ENCODE data around the gene CACNG5.

The CACNG5 gene

DNA sequence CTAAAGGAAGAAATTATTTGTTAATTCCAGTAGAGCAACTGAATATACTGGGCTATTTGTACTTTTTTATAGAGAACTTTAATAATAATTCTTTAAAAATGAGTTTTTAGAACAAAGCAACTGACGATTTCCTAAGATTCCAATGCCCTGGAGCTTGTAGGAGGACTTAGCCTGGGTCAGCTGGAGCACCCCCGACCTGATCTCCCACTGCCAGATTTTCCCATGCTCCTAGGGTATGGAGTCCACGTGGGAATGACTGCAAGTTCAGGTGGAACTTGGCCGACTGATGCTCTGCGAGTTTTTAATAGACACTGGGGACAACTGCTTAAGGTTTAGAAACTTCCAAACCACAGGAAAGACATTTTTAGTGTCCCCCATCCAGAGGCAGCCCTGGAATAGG, 25.5 kb upstream of the CACNG5 start:
- no peak for TF ChIP-seq SIN3A (IDR thresholded peaks at IDR 0.05; ENCODE audit: borderline replicate concordance, insufficient read depth, low read length)
- TF ChIP-seq, protein P1, sequence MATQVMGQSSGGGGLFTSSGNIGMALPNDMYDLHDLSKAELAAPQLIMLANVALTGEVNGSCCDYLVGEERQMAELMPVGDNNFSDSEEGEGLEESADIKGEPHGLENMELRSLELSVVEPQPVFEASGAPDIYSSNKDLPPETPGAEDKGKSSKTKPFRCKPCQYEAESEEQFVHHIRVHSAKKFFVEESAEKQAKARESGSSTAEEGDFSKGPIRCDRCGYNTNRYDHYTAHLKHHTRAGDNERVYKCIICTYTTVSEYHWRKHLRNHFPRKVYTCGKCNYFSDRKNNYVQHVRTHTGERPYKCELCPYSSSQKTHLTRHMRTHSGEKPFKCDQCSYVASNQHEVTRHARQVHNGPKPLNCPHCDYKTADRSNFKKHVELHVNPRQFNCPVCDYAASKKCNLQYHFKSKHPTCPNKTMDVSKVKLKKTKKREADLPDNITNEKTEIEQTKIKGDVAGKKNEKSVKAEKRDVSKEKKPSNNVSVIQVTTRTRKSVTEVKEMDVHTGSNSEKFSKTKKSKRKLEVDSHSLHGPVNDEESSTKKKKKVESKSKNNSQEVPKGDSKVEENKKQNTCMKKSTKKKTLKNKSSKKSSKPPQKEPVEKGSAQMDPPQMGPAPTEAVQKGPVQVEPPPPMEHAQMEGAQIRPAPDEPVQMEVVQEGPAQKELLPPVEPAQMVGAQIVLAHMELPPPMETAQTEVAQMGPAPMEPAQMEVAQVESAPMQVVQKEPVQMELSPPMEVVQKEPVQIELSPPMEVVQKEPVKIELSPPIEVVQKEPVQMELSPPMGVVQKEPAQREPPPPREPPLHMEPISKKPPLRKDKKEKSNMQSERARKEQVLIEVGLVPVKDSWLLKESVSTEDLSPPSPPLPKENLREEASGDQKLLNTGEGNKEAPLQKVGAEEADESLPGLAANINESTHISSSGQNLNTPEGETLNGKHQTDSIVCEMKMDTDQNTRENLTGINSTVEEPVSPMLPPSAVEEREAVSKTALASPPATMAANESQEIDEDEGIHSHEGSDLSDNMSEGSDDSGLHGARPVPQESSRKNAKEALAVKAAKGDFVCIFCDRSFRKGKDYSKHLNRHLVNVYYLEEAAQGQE (IDR thresholded peaks at IDR 0.05; ENCODE audit: insufficient read depth in 1 of 2, low read depth in 2 of 2, low read length in 2 of 2), result no peak
- TF ChIP-seq TAF1 (IDR thresholded peaks at IDR 0.05; ENCODE audit: borderline replicate concordance, insufficient read depth, low read length), result no peak
- TF ChIP-seq FOXP2 (optimal IDR thresholded peaks at IDR 0.05; ENCODE audit: borderline replicate concordance, extremely low read depth, extremely low read length, insufficient read depth), result no peak
- no peak for TF ChIP-seq POLR2AphosphoS5 (IDR thresholded peaks at IDR 0.05; ENCODE audit: low read depth, low read length)

- TF ChIP-seq FOXP2 (optimal IDR thresholded peaks at IDR 0.05; ENCODE audit: borderline replicate concordance, extremely low read depth, extremely low read length, insufficient read depth), result no peak
- TF ChIP-seq, protein P1 (IDR thresholded peaks at IDR 0.05; ENCODE audit: insufficient read depth in 1 of 2, low read depth in 2 of 2, low read length in 2 of 2), result no peak
- no peak for TF ChIP-seq POLR2AphosphoS5 (IDR thresholded peaks at IDR 0.05; ENCODE audit: low read depth, low read length)
- TF ChIP-seq TAF1 (IDR thresholded peaks at IDR 0.05; ENCODE audit: borderline replicate concordance, insufficient read depth, low read length), result no peak
- no peak for TF ChIP-seq SIN3A (IDR thresholded peaks at IDR 0.05; ENCODE audit: borderline replicate concordance, insufficient read depth, low read length)
Observed at GRCh38 chr17:66810951-66811682, 23.8 kb upstream of the CACNG5 start.

DNA sequence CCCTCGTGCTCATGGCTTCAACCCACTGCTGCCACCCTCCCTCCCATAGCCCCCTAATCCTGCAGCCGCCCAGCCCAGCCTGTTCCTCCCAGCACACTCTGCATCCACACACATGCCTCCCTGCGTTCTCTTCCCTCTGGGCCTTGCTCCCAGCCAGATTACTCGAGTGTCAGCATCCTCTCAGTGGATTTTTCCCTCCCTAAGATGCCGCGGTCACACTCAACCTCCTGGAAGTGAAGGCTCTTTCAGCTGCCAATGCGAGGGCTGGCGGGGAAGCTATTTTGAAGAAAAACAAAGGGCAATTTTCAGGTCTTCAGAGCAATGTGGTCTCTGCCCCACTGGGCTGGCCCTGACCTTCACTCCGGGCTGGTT, 23.2 kb upstream of the CACNG5 start:
- TF ChIP-seq TAF1 (IDR thresholded peaks at IDR 0.05; ENCODE audit: borderline replicate concordance, insufficient read depth, low read length) (no peak), FOXP2 (optimal IDR thresholded peaks at IDR 0.05; ENCODE audit: borderline replicate concordance, extremely low read depth, extremely low read length, insufficient read depth) (no peak)

GRCh38 chr17:66812571-66812970, 22.3 kb upstream of the CACNG5 start:
- TF ChIP-seq FOXP2 (optimal IDR thresholded peaks at IDR 0.05; ENCODE audit: borderline replicate concordance, extremely low read depth, extremely low read length, insufficient read depth) (no peak), POLR2AphosphoS5 (IDR thresholded peaks at IDR 0.05; ENCODE audit: low read depth, low read length) (no peak), TAF1 (IDR thresholded peaks at IDR 0.05; ENCODE audit: borderline replicate concordance, insufficient read depth, low read length) (no peak)
- TF ChIP-seq, protein P1 (IDR thresholded peaks at IDR 0.05; ENCODE audit: insufficient read depth in 1 of 2, low read depth in 2 of 2, low read length in 2 of 2), result no peak

- TF ChIP-seq, protein P1 (IDR thresholded peaks at IDR 0.05; ENCODE audit: insufficient read depth in 1 of 2, low read depth in 2 of 2, low read length in 2 of 2), result no peak
Observed at GRCh38 chr17:66813296-66813695, 21.6 kb upstream of the CACNG5 start.
